OCI-LY7 (cell line): ENCODE measurements around the gene CTSV. TPM values are rescaled to one million over a fixed set of nuclear protein-coding genes. Genes with fewer than 3 reads are reported as not detected.
"Not testable (repeated sequence)": the region's sequence is repeated elsewhere in the genome, so short reads cannot be mapped to it uniquely, and the experiment has no call there.

Source experiments
- BruUV-seq: library from RNA; stranded (reverse); fragments of 400-500 nt; replicated peaks from 2 replicates; lab custom pipeline; 2021; lab: Mats Ljungman, UMichigan
- CTCF ChIA-PET: fragments of 300-600 bp; sonication (Branson Sonifier 250); formaldehyde crosslinking; loops from one replicate; lab custom pipeline; 2022; ENCODE audit warnings: antibody characterized with exemption; ENCODE audit not compliant: unreplicated experiment; lab: Charles Lee
- POLR2A ChIA-PET: fragments of 300-600 bp; sonication (Branson Sonifier 250); formaldehyde crosslinking; loops from one replicate; lab custom pipeline; 2022; ENCODE audit warnings: antibody characterized with exemption; lab: Charles Lee
- DNase-seq: peaks from one replicate; pipeline ENCODE4 v3.0.0-alpha.2; 2015; ENCODE audit warnings: low spot score
- H2AFZ ChIP-seq: fragments of 200-600 bp; sonication (generic), shearing (Covaris generic); 2 replicates; pipeline ENCODE4 v1.6.1; 2014; ENCODE audit warnings: mild to moderate bottlenecking, antibody characterized with exemption, low read length, moderate library complexity
- H3K27ac ChIP-seq: fragments of 200-600 bp; sonication (generic); 2 replicates; pipeline ENCODE4 v1.5.1; 2014; ENCODE audit warnings: mixed run types, low read depth, mild to moderate bottlenecking, moderate library complexity, low read length, inconsistent platforms; ENCODE audit not compliant: poor library complexity, severe bottlenecking
- H3K36me3 ChIP-seq: fragments of 200-600 bp; sonication (generic); 2 replicates; pipeline ENCODE4 v1.6.1; 2014; ENCODE audit warnings: mild to moderate bottlenecking, antibody characterized with exemption, low read length, moderate library complexity, mixed read lengths; ENCODE audit not compliant: insufficient read depth
- H3K4me1 ChIP-seq: fragments of 200-600 bp; sonication (generic); 2 replicates; pipeline ENCODE4 v1.5.1; 2014; ENCODE audit warnings: mild to moderate bottlenecking, low read length; ENCODE audit not compliant: insufficient read depth, poor library complexity, severe bottlenecking
- H3K4me2 ChIP-seq: fragments of 200-600 bp; sonication (generic); 2 replicates; pipeline ENCODE4 v1.6.1; 2014; ENCODE audit warnings: mild to moderate bottlenecking, low read length
- H3K4me3 ChIP-seq: fragments of 200-600 bp; sonication (generic); 2 replicates; pipeline ENCODE4 v1.5.1; 2014; ENCODE audit warnings: mild to moderate bottlenecking, low read depth, low read length; ENCODE audit not compliant: poor library complexity, severe bottlenecking
- H3K79me2 ChIP-seq: fragments of 200-600 bp; sonication (generic); 2 replicates; pipeline ENCODE4 v1.6.1; 2016; ENCODE audit warnings: low read depth, mild to moderate bottlenecking, low read length, moderate library complexity, mixed read lengths; ENCODE audit not compliant: insufficient read depth
- H3K9me2 ChIP-seq: fragments of 200-600 bp; sonication (generic); 2 replicates; pipeline ENCODE4 v1.6.1; 2016; ENCODE audit warnings: mild to moderate bottlenecking, low read length, mixed read lengths; ENCODE audit not compliant: insufficient read depth
- H3K9me3 ChIP-seq: fragments of 200-600 bp; sonication (generic); 2 replicates; pipeline ENCODE4 v1.6.1; 2014; ENCODE audit warnings: mild to moderate bottlenecking, mixed run types, low read length, mixed read lengths
- H4K20me1 ChIP-seq: fragments of 200-600 bp; sonication (generic); 2 replicates; pipeline ENCODE4 v1.6.1; 2014; ENCODE audit warnings: mild to moderate bottlenecking, antibody characterized with exemption, low read length, moderate library complexity, mixed read lengths; ENCODE audit not compliant: insufficient read depth
- CTCF ChIP-seq: fragments of 200-600 bp; sonication (generic); conservative IDR thresholded peaks from 2 replicates; pipeline ENCODE4 v1.5.1; 2014; ENCODE audit warnings: mild to moderate bottlenecking, antibody characterized with exemption, low read length, moderate library complexity, mixed read lengths
- EZH2phosphoT487 ChIP-seq: fragments of 200-600 bp; sonication (generic); IDR thresholded peaks from 2 replicates; pipeline ENCODE4 v1.6.1; 2018; ENCODE audit warnings: low read depth, borderline replicate concordance, mild to moderate bottlenecking, mixed run types, antibody characterized with exemption, low read length, moderate library complexity, mixed read lengths
- intact Hi-C: fragments of 100-400 bp; cut with micrococcal nuclease; formaldehyde crosslinking; loops from one replicate; pipeline ENCODE4 v1.10.0; 2022; ENCODE audit not compliant: unreplicated experiment
- total RNA-seq, 2 experiments: library from RNA; depleted of rRNA in 1 of 2; stranded (reverse); fragments of >200 nt in 1 of 2; shearing (Covaris generic) in 1 of 2; gene quantifications; 2 replicates each; pipeline ENCODE4 v1.2.3, GENCODE V29; 2014 to 2022

Gene CTSV
- total RNA-seq, 2 experiments from 2014 or later = 0.25 to 1.3 TPM

DNA sequence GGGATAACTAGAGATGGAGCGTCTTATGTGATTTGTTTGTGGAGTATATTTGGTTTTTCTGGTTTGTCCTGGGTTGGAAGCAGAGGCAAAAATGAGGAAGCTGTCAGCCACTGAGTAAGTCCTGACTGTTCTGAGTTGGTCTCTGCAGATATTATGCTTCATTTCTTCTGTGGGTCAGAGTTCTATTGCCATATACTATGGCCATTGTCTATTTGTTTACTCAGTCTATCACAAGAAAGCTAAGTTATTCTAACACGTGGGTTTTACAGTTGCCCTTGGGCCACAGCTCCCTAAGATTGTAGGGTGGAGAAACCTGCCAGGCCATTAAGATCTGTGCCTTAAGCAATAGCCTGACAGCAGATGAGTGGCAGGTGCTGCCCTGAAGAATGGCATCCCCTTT, 3.0 kb upstream of the CTSV start:
- H3K4me2 ChIP-seq = no peak overlapping the region
- no TSS peak for BruUV-seq
- CTCF ChIA-PET = no interaction called here

GRCh38 chr9:97039514-97039860, 545 bp upstream of the CTSV start:
- TF ChIP-seq EZH2phosphoT487 = no peak
- no peak for TF ChIP-seq CTCF
- peak overlapping the region; percentile 75 for H3K4me2 ChIP-seq
- H3K36me3 ChIP-seq = no peaks in the 10 kb centered on the region
- POLR2A ChIA-PET = no interaction called here
- H3K27ac ChIP-seq = no peak overlapping the region
- H3K4me1 ChIP-seq = no peaks in the 10 kb centered on the region
- no TSS peak for BruUV-seq
- H4K20me1 ChIP-seq = no peaks in the 10 kb centered on the region
- peak overlapping the region; percentile 88 for H2AFZ ChIP-seq
- DNase-seq = no peak
- no peaks in the 10 kb centered on the region for H3K79me2 ChIP-seq
- CTCF ChIA-PET = no interaction called here
- H3K9me3 ChIP-seq = no peaks in the 10 kb centered on the region
- H3K4me3 ChIP-seq = peak overlapping the region; percentile 62
- intact Hi-C loops = no loop called here
- no peaks in the 10 kb centered on the region for H3K9me2 ChIP-seq

More for the DNA sequence above, 3.0 kb upstream of the CTSV start:
- no peaks in the 10 kb centered on the region for H3K9me3 ChIP-seq
- intact Hi-C loops = no loop called here
- H4K20me1 ChIP-seq = no peaks in the 10 kb centered on the region
- H2AFZ ChIP-seq = no peak overlapping the region
- H3K4me1 ChIP-seq = no peaks in the 10 kb centered on the region
- no peaks in the 10 kb centered on the region for H3K9me2 ChIP-seq
- H3K4me3 ChIP-seq = no peak overlapping the region
- POLR2A ChIA-PET = interaction anchor here (0.8 kb wide), 1 partner anchor 167 kb away, joined by 3 read pairs; no protein-coding TSS in a partner anchor
- no peaks in the 10 kb centered on the region for H3K36me3 ChIP-seq
- no peak overlapping the region for H3K27ac ChIP-seq
- TF ChIP-seq CTCF (no peak), EZH2phosphoT487 (no peak)
- H3K79me2 ChIP-seq = no peaks in the 10 kb centered on the region
- DNase-seq = no peak

DNA sequence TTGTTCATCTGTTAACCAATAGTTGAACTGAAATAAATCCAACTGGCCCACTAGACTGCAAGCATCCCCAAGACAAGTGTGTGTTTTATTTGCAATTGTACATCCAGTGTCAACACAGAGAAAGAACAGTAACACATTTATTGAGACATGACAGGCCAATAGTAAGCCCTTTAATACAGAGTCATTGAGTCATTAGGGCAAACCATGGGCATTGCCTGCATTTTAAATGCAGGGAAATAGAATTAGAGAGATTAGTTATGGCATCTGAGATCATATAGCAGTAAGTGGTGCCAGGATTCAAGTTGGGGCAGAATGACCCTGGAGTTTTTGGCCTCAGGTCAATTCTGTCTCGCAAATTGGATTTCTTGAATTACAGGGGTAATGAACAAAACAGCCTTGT, 15.4 kb downstream of the CTSV start:
- H3K79me2 ChIP-seq, H2AFZ ChIP-seq, H3K9me3 ChIP-seq, H3K27ac ChIP-seq, BruUV-seq, DNase-seq, H3K4me3 ChIP-seq, CTCF ChIA-PET, intact Hi-C loops, H3K4me1 ChIP-seq, POLR2A ChIA-PET, H3K4me2 ChIP-seq, H3K36me3 ChIP-seq, H3K9me2 ChIP-seq, H4K20me1 ChIP-seq: not testable (repeated sequence)

DNA sequence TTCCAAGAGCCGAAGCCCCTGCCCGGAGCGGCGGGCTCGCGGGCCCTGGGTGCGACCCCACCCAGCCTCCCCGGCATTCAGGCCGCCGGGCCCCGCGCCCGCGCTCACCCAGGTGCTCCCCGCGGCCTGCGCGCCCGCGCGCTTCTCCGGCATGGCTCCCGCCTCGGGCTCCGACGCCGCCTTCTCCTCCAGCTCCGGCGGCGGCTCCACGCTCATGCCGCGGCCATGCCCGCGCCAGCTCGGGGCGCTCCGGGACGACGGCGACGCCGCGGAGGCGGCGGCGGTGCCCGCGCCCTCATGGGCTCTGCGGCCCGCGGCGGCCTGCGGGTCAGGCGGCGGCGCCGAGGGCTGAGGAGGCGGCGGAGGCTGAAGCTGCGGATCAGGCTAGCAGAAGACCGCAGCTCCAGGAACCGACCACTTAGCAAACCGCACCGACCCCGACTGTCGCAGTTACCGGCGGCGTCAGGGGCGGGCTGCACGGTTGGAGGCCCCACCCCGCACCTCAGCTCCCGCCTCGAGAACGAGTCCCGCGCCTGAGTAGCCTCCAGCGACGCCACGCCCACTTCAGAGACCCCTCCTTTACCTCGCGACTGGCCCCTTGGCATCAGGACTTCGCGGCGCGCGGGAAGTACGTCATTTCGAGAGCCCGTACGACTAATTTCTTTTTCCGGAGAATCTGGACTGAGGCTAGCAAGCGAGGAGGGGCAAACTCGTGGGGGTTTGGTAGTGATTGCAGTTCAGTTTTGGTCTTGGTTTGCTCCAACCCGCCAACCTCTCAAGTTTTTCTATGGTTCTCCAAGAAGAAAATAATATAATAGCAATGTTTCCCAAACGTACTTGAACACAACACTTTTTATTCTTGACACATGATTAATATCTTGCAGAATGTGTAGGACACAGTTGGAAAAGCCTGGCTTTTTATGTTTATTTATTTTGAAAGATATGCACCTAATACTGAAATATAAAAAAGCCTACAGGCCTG, 25.5 kb downstream of the CTSV start:
- CTCF ChIA-PET, H4K20me1 ChIP-seq, intact Hi-C loops, H3K9me2 ChIP-seq, H3K4me1 ChIP-seq, H3K36me3 ChIP-seq, BruUV-seq, H3K9me3 ChIP-seq: not testable (repeated sequence)
- peak overlapping the region; percentile 50 for H3K27ac ChIP-seq
- POLR2A ChIA-PET = interaction anchor here (0.6 kb wide), 1 partner anchor 558 kb away, joined by 3 read pairs; no protein-coding TSS in a partner anchor
- peak; percentile 77 for DNase-seq
- H3K79me2 ChIP-seq = peaks cover 29% of the 10 kb centered on the region
- H3K4me2 ChIP-seq = peak overlapping the region; percentile 70
- peak overlapping the region; percentile 79 for H2AFZ ChIP-seq
- H3K4me3 ChIP-seq = peak overlapping the region; percentile 77

DNA sequence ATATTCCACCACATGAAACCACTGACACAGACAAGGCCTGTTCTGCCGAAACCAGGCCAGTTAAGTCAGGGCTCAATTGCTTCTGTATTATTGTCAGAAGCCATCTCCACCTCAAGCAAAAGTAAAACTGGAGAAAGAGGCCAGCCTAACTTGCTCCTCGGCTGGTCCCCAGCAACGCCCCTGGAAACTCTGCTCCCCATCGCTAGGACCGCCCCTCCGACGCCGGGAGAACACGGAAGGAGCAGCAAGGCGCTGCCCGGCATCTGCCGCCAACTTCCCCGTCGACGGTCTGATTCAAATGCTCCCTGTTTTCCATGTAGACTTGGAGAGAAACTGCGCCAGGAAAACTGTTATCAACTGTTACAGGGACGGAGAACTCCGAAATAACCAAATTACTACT, 26.3 kb downstream of the CTSV start:
- H4K20me1 ChIP-seq, H3K36me3 ChIP-seq, POLR2A ChIA-PET, CTCF ChIA-PET, H3K9me3 ChIP-seq, H3K4me1 ChIP-seq, intact Hi-C loops, H3K9me2 ChIP-seq, BruUV-seq, H2AFZ ChIP-seq: not testable (repeated sequence)
- Histone ChIP-seq H3K27ac (peak overlapping the region; percentile 50), H3K4me2 (peak overlapping the region; percentile 70), H3K79me2 (peaks cover 35% of the 10 kb centered on the region), H3K4me3 (peak overlapping the region; percentile 77)
- peak; percentile 24 for DNase-seq
